KMS-11 (cell line): ENCODE results near the gene CBLB.

Source experiments
- H2AFZ ChIP-seq: fragments of 200-600 bp; sonication (generic); 2 replicates; pipeline ENCODE4 v1.6.1; 2016; ENCODE audit warnings: antibody characterized with exemption, mixed run types, low read depth
- H3K27ac ChIP-seq: fragments of 200-600 bp; sonication (generic); 2 replicates; pipeline ENCODE4 v1.6.1; 2016; ENCODE audit warnings: mild to moderate bottlenecking, mixed run types
- H3K27me3 ChIP-seq: fragments of 200-600 bp; sonication (generic); 2 replicates; pipeline ENCODE4 v1.6.1; 2017; ENCODE audit warnings: mild to moderate bottlenecking, low read depth, mixed run types, moderate library complexity; ENCODE audit not compliant: insufficient read depth
- H3K36me3 ChIP-seq: fragments of 200-600 bp; sonication (generic); 2 replicates; pipeline ENCODE4 v1.6.1; 2017; ENCODE audit warnings: mild to moderate bottlenecking, mixed run types; ENCODE audit not compliant: insufficient read depth
- H3K4me1 ChIP-seq: fragments of 200-600 bp; sonication (generic); 2 replicates; pipeline ENCODE4 v1.6.1; 2016; ENCODE audit warnings: mild to moderate bottlenecking, low read depth, mixed run types; ENCODE audit not compliant: poor library complexity, severe bottlenecking
- H3K4me2 ChIP-seq: fragments of 200-600 bp; sonication (generic); 2 replicates; pipeline ENCODE4 v1.7.0; 2016; ENCODE audit warnings: mild to moderate bottlenecking, mixed run types
- H3K4me3 ChIP-seq: fragments of 200-600 bp; sonication (generic); IDR thresholded peaks from 2 replicates; pipeline ENCODE4 v1.6.1; 2017; ENCODE audit warnings: low read depth, low read length, mixed read lengths; ENCODE audit not compliant: insufficient read depth
- H3K79me2 ChIP-seq: fragments of 200-600 bp; sonication (generic); 2 replicates; pipeline ENCODE4 v1.6.1; 2016; ENCODE audit warnings: low read depth, mixed run types; ENCODE audit not compliant: insufficient read depth
- H3K9ac ChIP-seq: fragments of 200-600 bp; sonication (generic); 2 replicates; pipeline ENCODE4 v1.6.1; 2016; ENCODE audit warnings: mild to moderate bottlenecking, mixed run types
- H4K20me1 ChIP-seq: fragments of 200-600 bp; sonication (generic); 2 replicates; pipeline ENCODE4 v1.6.1; 2016; ENCODE audit warnings: mild to moderate bottlenecking, mixed run types; ENCODE audit not compliant: insufficient read depth
- TF ChIP-seq, protein P1 (sequence below): fragments of 200-600 bp; sonication (generic); conservative IDR thresholded peaks from 2 replicates; pipeline ENCODE4 v1.6.1; 2017; ENCODE audit warnings: low read depth, mild to moderate bottlenecking, antibody characterized with exemption, low read length, moderate library complexity, mixed read lengths

Gene CBLB

GRCh38 chr3:105649480-105649879 lies 219.3 kb downstream of the CBLB start:
- H3K36me3 ChIP-seq, result no peaks in the 10 kb centered on the region
- no peak overlapping the region for H2AFZ ChIP-seq
- H4K20me1 ChIP-seq, result no peaks in the 10 kb centered on the region
- H3K4me1 ChIP-seq, result no peaks in the 10 kb centered on the region
- H3K4me3 ChIP-seq, result no peak overlapping the region
- TF ChIP-seq, protein P1, sequence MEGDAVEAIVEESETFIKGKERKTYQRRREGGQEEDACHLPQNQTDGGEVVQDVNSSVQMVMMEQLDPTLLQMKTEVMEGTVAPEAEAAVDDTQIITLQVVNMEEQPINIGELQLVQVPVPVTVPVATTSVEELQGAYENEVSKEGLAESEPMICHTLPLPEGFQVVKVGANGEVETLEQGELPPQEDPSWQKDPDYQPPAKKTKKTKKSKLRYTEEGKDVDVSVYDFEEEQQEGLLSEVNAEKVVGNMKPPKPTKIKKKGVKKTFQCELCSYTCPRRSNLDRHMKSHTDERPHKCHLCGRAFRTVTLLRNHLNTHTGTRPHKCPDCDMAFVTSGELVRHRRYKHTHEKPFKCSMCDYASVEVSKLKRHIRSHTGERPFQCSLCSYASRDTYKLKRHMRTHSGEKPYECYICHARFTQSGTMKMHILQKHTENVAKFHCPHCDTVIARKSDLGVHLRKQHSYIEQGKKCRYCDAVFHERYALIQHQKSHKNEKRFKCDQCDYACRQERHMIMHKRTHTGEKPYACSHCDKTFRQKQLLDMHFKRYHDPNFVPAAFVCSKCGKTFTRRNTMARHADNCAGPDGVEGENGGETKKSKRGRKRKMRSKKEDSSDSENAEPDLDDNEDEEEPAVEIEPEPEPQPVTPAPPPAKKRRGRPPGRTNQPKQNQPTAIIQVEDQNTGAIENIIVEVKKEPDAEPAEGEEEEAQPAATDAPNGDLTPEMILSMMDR, result no peak
- H3K79me2 ChIP-seq, result no peaks in the 10 kb centered on the region
- H3K27ac ChIP-seq, result no peak overlapping the region
- no peak overlapping the region for H3K4me2 ChIP-seq
- H3K27me3 ChIP-seq, result no peaks in the 10 kb centered on the region
- H3K9ac ChIP-seq, result no peak overlapping the region

- Histone ChIP-seq H2AFZ (no peak overlapping the region), H3K4me1 (no peaks in the 10 kb centered on the region), H3K9ac (no peak overlapping the region), H4K20me1 (no peaks in the 10 kb centered on the region), H3K79me2 (no peaks in the 10 kb centered on the region), H3K27me3 (no peaks in the 10 kb centered on the region), H3K4me2 (no peak overlapping the region), H3K36me3 (no peaks in the 10 kb centered on the region), H3K4me3 (no peak overlapping the region), H3K27ac (no peak overlapping the region)
- TF ChIP-seq, protein P1, result no peak
Observed at GRCh38 chr3:105647047-105647446, 221.8 kb downstream of the CBLB start.

- Histone ChIP-seq H3K4me3 (no peak overlapping the region), H3K27me3 (no peaks in the 10 kb centered on the region), H3K4me1 (no peaks in the 10 kb centered on the region), H3K4me2 (no peak overlapping the region), H3K79me2 (no peaks in the 10 kb centered on the region), H3K9ac (no peak overlapping the region), H2AFZ (no peak overlapping the region), H4K20me1 (no peaks in the 10 kb centered on the region), H3K27ac (no peak overlapping the region), H3K36me3 (no peaks in the 10 kb centered on the region)
- TF ChIP-seq, protein P1, result no peak
Observed at GRCh38 chr3:105639131-105639530, 229.7 kb downstream of the CBLB start.

DNA sequence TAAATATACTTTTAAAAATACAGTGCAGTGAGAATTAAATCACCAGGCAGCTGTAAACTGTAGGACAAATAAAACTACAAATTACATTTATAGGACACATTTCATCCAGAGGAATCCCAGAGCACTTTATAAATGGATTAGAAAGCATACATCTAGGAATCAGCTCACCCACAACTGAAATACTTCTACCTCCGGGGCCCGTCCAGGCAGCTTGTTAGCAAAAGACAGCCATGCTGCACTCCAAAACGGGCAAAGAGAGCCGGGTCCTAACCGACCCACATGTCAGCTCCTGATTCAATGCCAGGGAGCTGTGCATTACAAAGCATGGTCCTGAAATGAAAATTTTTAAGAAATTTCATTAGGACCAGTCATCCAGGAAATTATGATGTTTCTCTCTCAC lies 234.1 kb downstream of the CBLB start:
- H3K27ac ChIP-seq, result no peak overlapping the region
- no peaks in the 10 kb centered on the region for H3K27me3 ChIP-seq
- TF ChIP-seq, protein P1, result no peak
- H2AFZ ChIP-seq, result no peak overlapping the region
- H3K4me2 ChIP-seq, result no peak overlapping the region
- H3K4me3 ChIP-seq, result no peak overlapping the region
- H3K9ac ChIP-seq, result no peak overlapping the region
- no peaks in the 10 kb centered on the region for H3K4me1 ChIP-seq
- no peaks in the 10 kb centered on the region for H4K20me1 ChIP-seq
- no peaks in the 10 kb centered on the region for H3K79me2 ChIP-seq
- no peaks in the 10 kb centered on the region for H3K36me3 ChIP-seq

- Histone ChIP-seq H3K9ac (no peak overlapping the region), H3K27ac (no peak overlapping the region), H3K36me3 (no peaks in the 10 kb centered on the region), H2AFZ (no peak overlapping the region), H3K4me2 (no peak overlapping the region), H3K4me1 (no peaks in the 10 kb centered on the region), H3K27me3 (no peaks in the 10 kb centered on the region), H3K79me2 (no peaks in the 10 kb centered on the region), H4K20me1 (no peaks in the 10 kb centered on the region), H3K4me3 (no peak overlapping the region)
- TF ChIP-seq, protein P1, result no peak
Observed at GRCh38 chr3:105629718-105630117, 239.1 kb downstream of the CBLB start.
